ENCODE results near the gene SDK2.

DNA sequence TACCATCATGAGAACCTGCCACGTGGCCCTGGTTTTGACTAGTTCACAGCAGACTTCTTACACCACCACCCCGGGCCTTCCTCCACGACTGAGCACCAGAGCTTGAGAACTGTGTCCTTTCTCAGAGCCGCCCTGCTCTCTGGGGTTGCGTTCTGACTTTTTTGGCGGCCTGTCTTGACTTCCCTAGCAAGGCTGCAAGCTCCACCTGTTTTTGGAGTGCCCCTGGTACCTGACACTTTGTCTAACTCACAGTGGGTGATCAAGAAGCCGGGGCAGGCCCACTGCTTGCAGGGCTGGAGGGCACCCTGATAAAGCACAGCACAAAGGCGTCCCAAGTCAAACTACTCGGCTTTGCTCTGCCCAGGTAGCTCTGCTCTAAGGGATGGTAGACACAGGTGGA, 154.3 kb downstream of the SDK2 start:
- no peak for TF ChIP-seq CTCF (conservative IDR thresholded peaks at IDR 0.05 in 1 of 2, IDR thresholded peaks at IDR 0.05 in 1 of 2; ENCODE audit: extremely low read depth in 1 of 2, insufficient read depth in 1 of 2, low read depth in 1 of 2, low read length in 2 of 2)
- no peak for TF ChIP-seq EZH2 (IDR thresholded peaks at IDR 0.05; ENCODE audit: borderline replicate concordance, low read length)
